Spleen (tissue), 11 donors: ENCODE results near the gene KCNQ5. TPM values are rescaled to one million over a fixed set of nuclear protein-coding genes. Genes with fewer than 3 reads are reported as not detected.
A peak's percentile ranks its signal among the peaks of the same experiment; 100 is the strongest.

Experiments
- DNase-seq: peaks from one replicate; pipeline ENCODE4 v3.0.0-alpha.2; 2020
- H3K27ac ChIP-seq, 8 donors: fragments of 200-600 bp; sonication (generic) in 7 of 8; 1 replicate in 4 of 8; 2 replicates in 4 of 8; pipeline versions ENCODE4 v1.5.0 to v1.8.0; 2016 to 2021; ENCODE audit warnings: inconsistent platforms in 4 of 8, mild to moderate bottlenecking in 4 of 8, moderate library complexity in 1 of 8
- H3K27me3 ChIP-seq, 7 donors: fragments of 200-600 bp; sonication (generic) in 6 of 7; replicated peaks in 1 of 7; 1 replicate in 4 of 7; 2 replicates in 3 of 7; pipeline versions ENCODE4 v1.5.0 to v1.8.0; 2016 to 2021; ENCODE audit warnings: inconsistent platforms in 3 of 7, mild to moderate bottlenecking in 1 of 7
- H3K36me3 ChIP-seq, 6 donors: fragments of 200-600 bp; sonication (generic) in 5 of 6; 1 replicate in 4 of 6; 2 replicates in 2 of 6; pipeline versions ENCODE4 v1.5.0 to v1.8.0; 2016 to 2021; ENCODE audit warnings: inconsistent platforms in 2 of 6
- H3K4me1 ChIP-seq, 6 donors: fragments of 200-600 bp; sonication (generic) in 5 of 6; 1 replicate in 3 of 6; 2 replicates in 3 of 6; pipeline versions ENCODE4 v1.5.0 to v1.8.0; 2016 to 2021; ENCODE audit warnings: inconsistent platforms in 3 of 6
- H3K4me3 ChIP-seq, 8 donors: fragments of 200-600 bp; sonication (generic) in 7 of 8; 1 replicate in 4 of 8; 2 replicates in 4 of 8; pipeline versions ENCODE4 v1.5.0 to v1.8.0; 2016 to 2021; ENCODE audit warnings: inconsistent platforms in 4 of 8, mild to moderate bottlenecking in 4 of 8, moderate library complexity in 2 of 8
- H3K9me3 ChIP-seq, 8 donors: fragments of 200-600 bp; sonication (generic) in 7 of 8; 1 replicate in 4 of 8; 2 replicates in 4 of 8; pipeline versions ENCODE4 v1.5.0 to v1.8.0; 2016 to 2021; ENCODE audit warnings: inconsistent platforms in 4 of 8
- CTCF ChIP-seq, 11 experiments: fragments of 200-600 bp in 7 of 11; fragments of 450-650 bp in 4 of 11; sonication (generic) in 4 of 11; IDR thresholded peaks in 8 of 11; conservative IDR thresholded peaks in 3 of 11; 1 replicate in 7 of 11; 2 replicates in 4 of 11; pipeline versions ENCODE4 v1.4.0 to v1.8.0; 2016 to 2021; ENCODE audit warnings: antibody characterized with exemption in 11 of 11, inconsistent platforms in 4 of 11, mild to moderate bottlenecking in 1 of 11
- POLR2A ChIP-seq, 3 donors: fragments of 450-650 bp; IDR thresholded peaks; one replicate each; pipeline ENCODE4 v1.5.1; 2017; ENCODE audit warnings: antibody characterized with exemption in 3 of 3, mild to moderate bottlenecking in 1 of 3
- POLR2AphosphoS5 ChIP-seq, 3 donors: sonication (generic); formaldehyde crosslinking; IDR thresholded peaks; one replicate each; pipeline ENCODE4 v1.5.1; 2017; ENCODE audit warnings: antibody characterized with exemption in 3 of 3
- WGBS, 5 donors: extraction: QIAGEN DNeasy Blood & Tissue Kit in 3 of 5; methylation state at CpG; one replicate each; pipeline versions ENCODE4 v1.1.5 to v1.1.7; 2013 to 2018; 5-methylcytosine and 5-hydroxymethylcytosine counted together
- intact Hi-C: fragments of 100-400 bp; cut with DNase I; formaldehyde crosslinking; loops from one replicate; pipeline ENCODE4 v1.15.0; 2023; ENCODE audit warnings: low total_unique reads
- polyA plus RNA-seq, 3 donors: library from polyadenylated mRNA; stranded (reverse); fragments of 200-250 nt; gene quantifications; one replicate each; pipeline ENCODE4 v1.2.1, GENCODE V29; 2013
- total RNA-seq, 7 donors: library from RNA; depleted of rRNA in 3 of 7; stranded (reverse); fragments of >200 nt in 3 of 7; fragmentation: NEBNext Ultra II Directional in 4 of 7; extraction: Animal tissue kit (Norgen Biotek cat#: 25700) in 4 of 7; gene quantifications; one replicate each; pipeline versions ENCODE4 v1.1.0 to v1.2.1, GENCODE V29; 2016 to 2021
- donor health status: healthy with polysubstance abuse.
- donor health status: DM: no; HTN: no; CAD: no; lungs with moderate emphysema.
- donor health status: DM: no; HTN: no; CAD: no.
- donor health status: Bipolar disorder and iron deficiency.
- donor health status: healthy.
- donor health status: DM: no; HTN: no; CAD: no.
- donor health status: DM: yes; HTN: yes; CAD: no.

KCNQ5 gene
- total and polyA plus RNA-seq, 10 donors: 1.3 to 8.7 (median 4.4) TPM

GRCh38 chr6:72588155-72588554 is 33.7 kb upstream of the KCNQ5 start:
- no peaks in the 10 kb centered on the region for H3K36me3 ChIP-seq
- H3K27me3 ChIP-seq: no peaks in the 10 kb centered on the region
- H3K4me1 ChIP-seq: peaks cover 0 to 4% (median 0%) of the 10 kb centered on the region in 6 donors
- H3K4me3 ChIP-seq: no peak overlapping the region
- no peak overlapping the region for H3K27ac ChIP-seq
- no peak for DNase-seq
- intact Hi-C loops: no loop called here
- whole genome bisulfite sequencing, 5 donors: 68 to 92% (median 87%) methylated on average over 7 of the region's 7 CpGs
- no peaks in the 10 kb centered on the region for H3K9me3 ChIP-seq
- no peak for TF ChIP-seq POLR2AphosphoS5 (IDR thresholded peaks at IDR 0.05)
- TF ChIP-seq CTCF (IDR thresholded peaks at IDR 0.05 in 8 of 11, conservative IDR thresholded peaks at IDR 0.05 in 3 of 11): no peak
- no peak for TF ChIP-seq POLR2A (IDR thresholded peaks at IDR 0.05)

- H3K9me3 ChIP-seq: no peaks in the 10 kb centered on the region
- no peak overlapping the region for H3K27ac ChIP-seq
- WGBS, 5 donors: 68 to 95% (median 77%) methylated on average over 1 of the region's 1 CpG
- H3K4me1 ChIP-seq: peaks cover 0 to 4% (median 0%) of the 10 kb centered on the region in 6 donors
- intact Hi-C loops: no loop called here
- no peak for TF ChIP-seq CTCF (IDR thresholded peaks at IDR 0.05 in 8 of 11, conservative IDR thresholded peaks at IDR 0.05 in 3 of 11)
- TF ChIP-seq POLR2AphosphoS5 (IDR thresholded peaks at IDR 0.05): no peak
- no peak for TF ChIP-seq POLR2A (IDR thresholded peaks at IDR 0.05)
- no peaks in the 10 kb centered on the region for H3K27me3 ChIP-seq
- no peak overlapping the region for H3K4me3 ChIP-seq
- no peaks in the 10 kb centered on the region for H3K36me3 ChIP-seq
- no peak for DNase-seq
Observed at GRCh38 chr6:72589096-72589495, 32.8 kb upstream of the KCNQ5 start.

- no peak overlapping the region for H3K27ac ChIP-seq
- 76 to 86% (median 79%) methylated on average over 3 of the region's 3 CpGs for WGBS, 5 donors
- H3K4me1 ChIP-seq: peaks cover 0 to 4% (median 0%) of the 10 kb centered on the region in 6 donors
- no peaks in the 10 kb centered on the region for H3K36me3 ChIP-seq
- DNase-seq: no peak
- H3K9me3 ChIP-seq: no peaks in the 10 kb centered on the region
- no peak for TF ChIP-seq POLR2A (IDR thresholded peaks at IDR 0.05)
- no peak for TF ChIP-seq CTCF (IDR thresholded peaks at IDR 0.05 in 8 of 11, conservative IDR thresholded peaks at IDR 0.05 in 3 of 11)
- no peak for TF ChIP-seq POLR2AphosphoS5 (IDR thresholded peaks at IDR 0.05)
- no peak overlapping the region for H3K4me3 ChIP-seq
- intact Hi-C loops: no loop called here
- H3K27me3 ChIP-seq: no peaks in the 10 kb centered on the region
Observed at GRCh38 chr6:72595812-72596211, 26.1 kb upstream of the KCNQ5 start.

- DNase-seq: no peak
- intact Hi-C loops: loop anchor here (5.0 kb wide), 1 partner anchor 516 kb away; no protein-coding TSS in a partner anchor
- Histone ChIP-seq H3K27me3 (peaks cover 0 to 8% (median 0%) of the 10 kb centered on the region in 7 donors), H3K4me1 (peaks cover 13 to 37% (median 22%) of the 10 kb centered on the region in 6 donors), H3K36me3 (no peaks in the 10 kb centered on the region), H3K9me3 (no peaks in the 10 kb centered on the region), H3K4me3 (no peak overlapping the region), H3K27ac (no peak overlapping the region)
- no peak for TF ChIP-seq POLR2A (IDR thresholded peaks at IDR 0.05)
- peak in 10 of 11 experiments; percentile 16 to 56 (median 42) for TF ChIP-seq CTCF (IDR thresholded peaks at IDR 0.05 in 8 of 11, conservative IDR thresholded peaks at IDR 0.05 in 3 of 11)
- WGBS, 5 donors: 30 to 39% (median 37%) methylated on average over 3 of the region's 3 CpGs
Observed at GRCh38 chr6:72616406-72617015, 5.4 kb upstream of the KCNQ5 start.
